Uterus (tissue), 2 donors: ENCODE data around the gene SPEG.

ENCODE experiments used
- CTCF ChIP-seq, 4 experiments: fragments of 200-600 bp in 2 of 4; fragments of 450-650 bp in 2 of 4; sonication (generic) in 2 of 4; IDR thresholded peaks; one replicate each; pipeline ENCODE4 v1.5.1; 2016 to 2019; ENCODE audit warnings: antibody characterized with exemption in 4 of 4, mild to moderate bottlenecking in 2 of 4, moderate library complexity in 1 of 4
- POLR2A ChIP-seq, 2 donors: fragments of 450-650 bp; IDR thresholded peaks; one replicate each; pipeline ENCODE4 v1.6.1; 2016; ENCODE audit warnings: antibody characterized with exemption in 2 of 2, mild to moderate bottlenecking in 1 of 2, moderate library complexity in 1 of 2

GRCh38 chr2:219536967-219537366 lies 102.3 kb downstream of the SPEG start:
- TF ChIP-seq CTCF (IDR thresholded peaks at IDR 0.05) (no peak), POLR2A (IDR thresholded peaks at IDR 0.05) (no peak)
